SU-DHL-6 (cell line): ENCODE data around the gene SLC25A45.

Source experiments
- CTCF ChIP-seq: fragments of 200-600 bp; sonication (generic); IDR thresholded peaks from one replicate; pipeline ENCODE4 v1.5.1; 2017; ENCODE audit warnings: antibody characterized with exemption, mild to moderate bottlenecking, low read length, moderate library complexity; ENCODE audit not compliant: insufficient read depth, poor library complexity, severe bottlenecking
- EZH2phosphoT487 ChIP-seq: fragments of 200-600 bp; sonication (generic), shearing (Covaris generic); conservative IDR thresholded peaks from 2 replicates; pipeline ENCODE4 v1.6.1; 2018; ENCODE audit warnings: mild to moderate bottlenecking, antibody characterized with exemption, low read length, moderate library complexity, mixed read lengths

DNA sequence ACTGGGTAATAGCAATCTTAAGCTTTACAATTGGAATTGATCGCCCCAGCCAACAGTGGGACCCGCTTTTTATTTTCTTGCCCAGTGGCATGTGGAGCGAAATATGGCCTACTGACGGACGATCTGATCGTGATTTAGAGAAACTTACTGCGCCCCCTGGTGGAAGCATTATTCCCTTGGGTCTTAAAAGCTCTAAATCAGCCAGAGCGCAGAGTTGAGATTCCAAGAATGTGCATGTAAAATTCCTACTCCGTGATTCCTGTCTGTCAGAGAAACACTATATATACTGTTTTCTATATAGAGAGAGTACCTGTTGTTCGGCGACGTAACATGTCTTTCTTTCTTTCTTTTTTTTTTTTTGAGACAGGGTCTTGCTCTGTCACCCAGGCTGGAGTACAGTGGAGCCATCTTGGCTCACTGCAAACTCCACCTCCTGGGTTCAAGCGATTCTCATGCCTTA, 52.5 kb downstream of the SLC25A45 start:
- TF ChIP-seq CTCF (peak; percentile 73), EZH2phosphoT487 (no peak)
